ENCODE results near the gene NOP9.
"Not testable (repeated sequence)": the region's sequence is repeated elsewhere in the genome, so short reads cannot be mapped to it uniquely, and the experiment has no call there.

Gene NOP9

DNA sequence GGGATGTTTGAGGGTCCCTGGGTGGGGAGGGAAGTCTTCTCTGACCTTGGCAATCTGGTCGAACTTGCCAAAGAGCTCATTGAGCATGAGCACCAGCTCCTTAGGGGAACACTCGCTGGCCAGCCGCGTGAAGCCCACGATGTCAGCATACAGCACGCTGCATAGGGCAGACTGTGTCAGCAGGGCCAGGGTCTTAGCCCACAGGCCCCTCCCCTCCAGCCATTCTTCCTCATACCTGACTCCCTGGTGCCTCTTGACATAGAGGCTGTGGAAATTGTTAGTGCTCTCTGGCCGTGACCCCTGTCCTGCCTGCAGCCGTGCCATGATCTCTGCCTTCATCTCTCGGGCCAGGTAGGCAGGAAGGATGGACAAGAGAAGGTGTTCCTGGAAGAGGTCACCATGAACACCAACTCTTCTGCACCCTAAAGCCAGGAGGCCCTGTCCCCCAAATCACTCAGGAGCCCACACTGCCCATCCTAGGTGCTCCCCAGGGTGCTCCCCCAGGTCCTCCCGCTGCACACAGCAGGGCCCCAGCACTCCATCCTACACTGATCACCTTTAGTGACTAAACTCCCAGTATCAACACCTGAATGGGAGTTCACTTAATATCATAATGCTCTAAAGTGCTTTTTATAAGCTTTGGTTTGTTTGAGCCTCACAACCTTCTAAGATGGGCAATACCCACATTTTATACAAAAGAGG is 31.5 kb downstream of the NOP9 start:
- no peak for DNase-seq

DNA sequence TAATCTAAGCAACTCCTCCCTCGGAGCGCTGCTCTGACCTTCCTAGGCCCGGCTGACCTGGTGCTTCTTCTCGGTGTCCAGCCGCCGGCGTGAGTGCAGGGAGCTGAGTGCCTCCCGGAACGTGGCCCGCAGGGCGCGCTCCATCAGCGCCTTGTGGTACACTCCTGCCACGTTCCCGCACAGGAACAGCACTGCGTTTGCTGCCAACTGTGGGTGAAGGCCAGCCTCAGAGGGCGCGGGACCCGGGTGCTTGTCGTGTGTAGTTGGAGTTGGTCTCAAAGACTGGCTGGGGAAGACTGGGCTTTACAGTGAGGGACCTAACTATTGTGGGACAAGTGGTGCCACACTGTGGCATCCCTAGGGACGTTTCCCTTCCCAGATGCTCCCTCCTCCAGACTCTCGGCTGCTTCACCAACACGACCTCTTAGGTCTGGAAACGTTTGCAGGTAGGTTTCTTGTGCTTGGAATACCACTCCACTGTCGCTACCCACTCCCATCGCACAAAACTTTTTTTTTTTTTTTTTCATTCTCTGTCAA is 32.1 kb downstream of the NOP9 start:
- no peak for DNase-seq

DNA sequence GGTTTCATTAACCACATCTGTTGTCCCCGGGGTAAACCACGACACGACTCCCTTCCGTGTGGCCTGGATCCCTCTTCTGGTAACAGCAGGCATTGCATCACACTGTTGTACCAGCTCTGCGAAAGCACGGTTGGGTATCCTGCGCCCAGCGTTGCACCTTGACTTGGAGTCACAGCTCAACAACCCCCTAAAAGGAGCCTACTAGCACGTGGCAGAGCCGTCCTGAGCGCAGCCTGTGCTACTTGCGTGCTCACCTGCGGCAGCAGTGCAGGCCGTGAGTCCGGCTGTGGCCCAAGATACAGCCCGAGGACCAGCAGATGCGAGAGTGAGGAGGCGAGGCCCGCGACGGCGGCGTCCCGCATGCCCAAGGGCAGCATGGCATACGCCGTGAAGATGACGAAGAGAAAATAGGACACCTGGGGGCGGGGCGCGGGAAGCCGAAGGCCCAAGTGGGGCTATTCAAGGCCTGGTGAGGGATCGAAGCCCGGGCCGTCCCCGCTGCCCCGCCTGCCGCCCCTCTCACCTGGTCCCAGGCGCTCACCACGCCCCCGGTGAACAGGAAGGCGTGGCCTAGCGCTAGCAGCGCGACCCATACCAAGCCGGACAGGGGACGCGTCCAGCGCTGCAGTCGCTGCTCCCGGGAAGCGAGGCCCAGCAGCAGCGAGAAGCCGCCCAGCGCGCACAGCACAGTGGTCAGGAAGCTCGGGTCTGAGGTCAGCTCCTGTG is 32.8 kb downstream of the NOP9 start:
- peak; percentile 89 for DNase-seq

DNA sequence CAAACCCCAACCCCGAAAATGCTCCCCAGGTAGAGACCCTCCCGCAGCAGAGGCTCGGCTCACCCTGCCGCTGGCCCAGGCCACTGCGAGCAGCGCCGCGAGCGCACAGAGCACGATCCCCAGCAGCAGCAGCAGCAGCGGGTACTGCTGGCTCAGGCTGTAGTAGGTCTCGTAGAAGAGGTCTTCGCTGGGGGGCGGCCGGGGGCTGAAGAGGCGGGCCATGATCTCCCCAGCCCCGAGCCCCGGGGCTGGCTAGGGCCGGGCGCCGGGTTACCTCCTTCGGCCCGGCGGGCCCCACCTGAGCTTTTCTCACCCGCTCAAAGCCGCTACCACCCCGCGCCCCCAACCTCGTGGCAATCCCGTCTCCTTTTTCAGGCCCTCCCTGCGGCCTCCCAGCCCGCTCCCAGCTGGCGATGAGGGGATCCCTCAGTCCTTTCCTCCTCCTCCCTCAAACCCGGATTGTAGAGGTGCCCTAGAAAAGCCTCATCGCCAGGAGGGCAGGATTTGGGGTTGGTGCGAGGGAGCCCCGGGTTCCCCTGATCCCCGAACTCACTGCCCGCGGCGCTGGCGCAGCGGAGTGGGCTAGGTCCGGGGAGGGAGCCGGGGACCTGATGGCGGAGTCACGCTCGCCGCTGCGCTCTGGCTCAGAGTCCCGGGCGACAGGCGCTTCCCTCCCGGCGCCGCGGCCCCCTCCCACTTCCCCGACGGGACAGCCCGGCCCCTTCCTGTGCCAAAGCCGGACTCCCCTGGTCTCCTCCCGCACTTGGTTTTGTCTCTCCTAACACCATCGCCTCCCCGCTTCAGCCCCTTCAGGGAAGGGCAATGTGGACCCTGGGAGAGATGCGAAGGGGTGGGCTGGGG is 35.0 kb downstream of the NOP9 start, which contains the start of gene ADCY4:
Gene ADCY4, minus strand, starts transcription at position 641 of the 861 bp plus-strand sequence. Its CDS starts 419 bp downstream, at position 222.
- peak; percentile 31 for DNase-seq

DNA sequence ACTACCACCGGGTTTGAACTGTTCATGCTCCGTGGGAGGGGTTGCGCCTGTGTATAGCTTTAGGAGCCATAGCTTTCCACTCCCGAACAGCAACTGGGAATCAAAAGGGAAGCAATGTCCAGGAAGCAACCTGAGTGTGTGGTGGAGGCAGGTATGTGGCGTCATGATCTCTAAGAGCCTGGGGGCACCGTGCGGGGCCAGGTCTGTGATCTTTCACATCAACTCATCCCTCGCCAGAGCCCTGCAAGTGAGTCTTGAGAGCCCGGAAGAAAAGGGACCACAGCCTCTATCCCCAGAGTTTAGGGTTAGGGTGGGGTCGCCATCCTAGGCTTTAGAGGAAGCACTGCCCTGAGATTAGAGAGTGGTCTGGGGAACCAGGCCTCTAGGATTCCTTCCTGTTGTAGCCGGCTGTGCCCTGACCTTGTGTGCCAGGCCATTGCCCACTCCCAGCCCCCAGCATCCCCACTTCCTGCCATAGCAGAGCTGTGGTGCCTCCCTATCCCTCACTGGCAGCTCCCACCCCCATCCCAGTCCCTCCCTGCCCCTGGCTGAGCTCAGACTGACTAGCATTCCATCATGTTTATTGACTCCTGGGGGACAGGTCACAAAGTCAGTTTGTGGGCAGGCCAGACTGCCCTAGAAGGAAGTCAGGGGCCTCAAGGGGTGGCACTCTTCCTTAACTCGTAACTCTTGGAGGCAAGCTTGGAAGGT is 36.0 kb downstream of the NOP9 start:
- DNase-seq, result no peak

DNA sequence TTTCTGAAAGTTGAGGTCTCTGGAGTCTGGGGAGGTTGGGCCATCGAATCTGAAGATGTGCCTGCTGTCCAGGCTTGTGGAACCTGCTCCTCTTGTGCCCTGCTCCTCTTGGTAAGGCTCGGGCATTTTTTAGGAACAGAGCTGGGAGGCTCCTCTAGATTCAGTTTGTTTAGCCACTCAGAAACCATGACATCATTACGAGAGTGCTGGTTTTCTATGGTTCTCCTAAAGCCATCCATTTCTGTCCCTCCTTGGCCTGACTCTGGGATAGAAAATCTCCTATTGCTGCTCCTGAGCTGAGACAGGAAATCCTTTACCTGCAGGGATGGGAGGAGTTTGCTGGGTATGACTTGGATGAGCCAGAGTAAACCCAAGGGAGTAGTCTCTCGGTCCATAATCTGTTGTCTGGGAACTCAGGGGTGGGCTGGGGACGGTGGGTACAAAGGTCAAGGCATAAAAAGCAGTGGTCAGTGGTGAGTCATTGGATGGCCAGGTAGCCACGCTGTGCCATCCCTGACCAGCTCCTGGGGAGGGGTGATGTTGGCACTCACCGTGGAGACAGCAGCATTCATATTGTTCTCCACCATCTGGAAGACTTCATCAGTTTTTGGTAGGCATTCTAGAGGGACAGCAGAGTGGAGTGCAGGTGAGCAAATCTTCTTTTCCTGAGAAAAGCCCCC is 37.6 kb downstream of the NOP9 start:
- no peak for DNase-seq

DNA sequence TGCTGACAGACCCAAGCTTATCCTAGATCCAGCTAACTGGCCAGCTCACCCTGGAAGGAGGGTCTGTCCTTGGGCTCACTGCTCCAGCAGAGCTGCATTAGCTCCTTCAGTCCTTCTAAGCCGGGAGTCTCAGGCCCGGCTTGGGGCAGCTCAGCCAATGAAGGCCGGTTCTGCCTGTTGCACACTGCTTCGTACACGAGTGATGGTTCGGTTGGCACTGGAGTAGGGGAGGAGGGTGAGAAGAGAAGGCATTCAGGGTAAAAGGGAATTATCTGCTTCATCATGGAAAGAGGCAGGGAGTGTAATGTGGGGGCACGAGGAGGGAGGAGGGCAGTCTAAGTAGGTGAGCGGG is 38.1 kb downstream of the NOP9 start:
- DNase-seq, result no peak

DNA sequence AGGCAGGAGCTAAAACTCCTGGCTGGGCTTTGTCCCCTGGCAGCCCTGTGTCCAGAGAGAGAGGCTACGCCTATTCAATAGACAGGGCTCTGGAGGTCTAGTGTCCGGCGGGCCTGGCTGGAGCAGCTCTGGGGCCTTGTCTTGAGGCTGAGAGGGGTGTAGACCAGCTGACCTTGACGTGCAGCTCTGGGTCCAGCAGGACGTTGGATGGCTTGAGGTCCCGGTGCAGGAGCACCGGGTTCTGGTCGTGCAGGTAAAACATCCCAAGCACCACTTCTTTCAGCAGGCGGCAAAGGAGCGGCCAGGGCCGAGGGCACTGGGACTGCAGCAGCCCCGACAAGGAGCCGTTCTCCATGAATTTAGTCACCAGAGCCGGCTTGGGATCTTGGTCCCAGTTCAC is 39.2 kb downstream of the NOP9 start:
- DNase-seq, result no peak

DNA sequence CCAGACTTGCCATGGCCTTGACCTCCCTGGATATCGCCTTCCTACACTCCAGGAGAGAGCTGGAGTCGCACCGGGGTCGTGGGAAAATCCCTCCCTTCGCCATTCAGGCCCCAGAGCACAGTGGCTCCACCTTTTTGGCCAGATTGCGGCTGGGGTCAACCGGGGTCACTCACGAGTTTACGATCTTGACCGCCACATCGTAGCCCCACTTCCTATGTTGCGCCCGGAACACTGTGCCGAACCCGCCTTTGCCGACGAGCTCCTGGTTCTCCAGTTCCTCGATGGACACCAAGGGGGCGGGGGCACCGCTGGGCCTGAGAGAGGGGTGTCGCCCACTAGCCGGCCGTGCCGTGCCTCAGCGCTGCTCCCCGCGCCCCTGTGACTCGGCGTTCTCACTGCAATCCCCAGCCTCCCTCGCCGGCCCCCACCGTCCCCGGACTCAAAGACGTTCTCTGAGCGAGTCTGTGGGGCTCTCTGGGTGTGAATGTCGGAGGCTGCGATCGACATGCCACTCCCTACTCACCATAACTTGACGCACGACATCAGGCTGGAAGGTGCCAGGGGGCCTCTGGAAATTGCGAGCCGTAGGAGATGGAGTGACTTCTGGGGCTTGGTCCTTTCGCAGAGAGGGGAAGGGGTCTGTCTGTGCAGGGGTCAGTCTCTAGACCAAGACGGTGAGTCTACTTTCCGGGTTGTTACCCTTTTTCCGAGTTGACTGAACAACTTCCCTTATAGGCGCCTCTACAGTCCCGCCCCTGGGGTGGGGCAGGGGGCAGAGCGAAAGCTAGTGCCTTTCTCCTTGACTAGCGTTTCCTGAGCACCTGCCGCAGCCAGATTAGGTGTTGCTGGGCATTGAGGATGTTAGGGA is 39.9 kb downstream of the NOP9 start, which contains the start of gene RIPK3:
Gene RIPK3, minus strand, starts transcription at position 708 of the 868 bp plus-strand sequence. Its CDS starts 165 bp downstream, at position 543.
- DNase-seq, result no peak

DNA sequence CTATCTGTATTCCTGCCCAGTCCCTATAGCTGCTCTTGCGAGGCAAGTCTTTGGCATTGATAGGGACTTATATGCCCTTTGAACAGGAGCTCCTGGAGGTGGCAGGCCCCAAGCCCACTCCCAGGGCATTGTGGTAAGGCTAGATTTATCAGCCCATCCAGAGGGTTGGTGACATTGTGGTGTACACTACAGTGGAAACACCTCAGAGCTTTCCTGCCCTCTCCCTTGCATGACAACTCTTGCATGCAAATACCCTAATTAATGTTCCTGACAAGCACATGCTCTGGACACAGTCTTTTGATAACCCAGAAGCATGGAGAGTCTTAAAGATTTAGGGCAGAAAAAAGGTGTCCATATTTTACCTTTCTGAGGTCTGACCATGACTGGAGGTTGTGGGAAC is 41.0 kb downstream of the NOP9 start:
- DNase-seq, result no peak

DNA sequence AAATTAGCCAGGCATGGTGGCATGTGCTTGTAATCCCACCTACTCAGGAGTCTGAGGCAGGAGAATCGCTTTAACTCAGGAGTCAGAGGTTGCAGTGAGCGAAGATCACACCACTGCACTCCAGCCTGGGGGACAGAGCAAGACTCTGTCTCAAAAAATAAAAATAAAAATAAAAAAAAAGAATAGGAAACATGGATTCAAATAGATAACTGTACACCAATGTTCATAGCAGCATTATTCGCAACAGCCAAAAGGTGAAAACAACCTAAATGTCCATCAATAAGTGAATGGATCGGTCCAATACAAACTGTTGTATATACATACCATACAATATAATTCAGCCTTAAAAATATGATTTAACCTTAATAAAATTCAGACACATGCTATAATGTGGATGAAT is 43.2 kb downstream of the NOP9 start:
- no peak for DNase-seq

DNA sequence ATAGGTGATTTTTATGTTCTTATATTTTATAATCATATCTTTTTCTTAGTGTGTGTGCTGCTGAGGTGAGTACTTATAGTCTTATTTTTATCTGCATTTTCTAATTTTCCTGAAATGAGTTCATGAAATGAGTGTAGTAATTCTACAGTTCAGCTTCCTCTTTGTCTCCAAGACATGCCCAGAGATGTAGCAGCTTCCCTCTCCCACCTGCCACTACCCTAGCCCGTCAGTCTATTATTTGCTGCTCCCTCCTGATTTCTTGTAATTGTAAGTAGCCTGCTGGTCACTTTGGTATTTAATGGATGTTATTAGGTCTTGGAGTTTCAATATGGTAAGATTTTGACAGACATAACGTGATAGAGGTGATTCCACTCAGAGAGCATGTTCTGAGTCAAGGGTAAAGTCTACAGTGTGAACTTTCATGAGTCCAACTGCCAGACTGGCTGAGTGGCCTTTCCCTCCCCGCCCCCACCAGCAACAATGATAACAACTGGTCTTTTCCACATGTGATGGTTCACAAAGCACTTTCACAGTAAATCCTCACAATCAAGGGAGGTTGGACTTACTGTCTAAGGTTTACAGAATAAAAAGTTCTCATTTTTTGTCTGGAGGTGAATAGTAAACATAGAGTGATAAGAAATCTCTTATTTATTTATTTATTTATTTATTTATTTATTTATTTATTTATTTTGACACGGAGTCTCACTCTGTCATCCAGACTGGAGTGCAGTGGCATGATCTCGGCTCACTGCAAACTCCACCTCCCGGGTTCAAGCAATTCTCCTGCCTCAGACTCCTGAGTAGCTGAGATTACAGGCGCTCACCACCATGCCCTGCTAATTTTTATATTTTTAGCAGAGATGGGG is 44.4 kb downstream of the NOP9 start:
- DNase-seq, result no peak

DNA sequence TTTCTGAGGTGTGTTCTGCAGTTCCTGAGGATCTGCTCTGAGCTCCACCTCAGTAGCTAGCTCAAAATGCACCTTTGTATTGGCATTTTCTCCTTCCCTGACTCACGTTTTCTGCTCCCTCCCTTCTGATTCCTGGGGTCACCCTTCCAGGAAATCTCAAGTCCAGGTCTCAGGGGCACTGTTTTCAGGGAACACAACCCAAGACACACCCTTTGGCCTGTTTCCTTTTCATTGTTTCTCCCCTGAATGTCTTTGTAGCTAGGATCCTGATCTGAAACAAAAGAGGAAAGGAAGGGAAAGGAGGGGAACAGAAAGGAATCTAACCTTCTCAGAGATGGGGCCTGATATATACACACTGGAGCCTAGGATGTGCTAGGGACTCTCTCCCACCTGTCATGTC is 47.5 kb downstream of the NOP9 start:
- no peak for DNase-seq

DNA sequence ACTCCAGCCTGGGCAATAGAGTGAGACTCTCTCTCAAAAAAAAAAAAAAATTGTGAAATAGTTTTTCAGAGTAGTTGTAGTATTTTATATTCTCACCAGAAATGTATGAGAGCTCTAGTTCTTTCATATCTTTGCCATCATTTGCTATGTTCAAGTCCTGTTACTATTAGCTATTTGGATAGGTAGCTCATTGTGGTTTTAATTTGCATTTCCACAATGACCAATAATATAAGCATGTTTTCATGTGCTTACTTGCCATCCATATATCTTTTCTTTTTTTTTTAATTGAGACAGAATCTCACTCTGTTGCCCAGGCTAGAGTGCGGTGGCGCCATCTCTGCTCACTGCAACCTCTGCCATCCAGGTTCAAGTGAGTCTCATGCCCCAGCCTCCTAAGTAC is 48.5 kb downstream of the NOP9 start:
- DNase-seq, result no peak

DNA sequence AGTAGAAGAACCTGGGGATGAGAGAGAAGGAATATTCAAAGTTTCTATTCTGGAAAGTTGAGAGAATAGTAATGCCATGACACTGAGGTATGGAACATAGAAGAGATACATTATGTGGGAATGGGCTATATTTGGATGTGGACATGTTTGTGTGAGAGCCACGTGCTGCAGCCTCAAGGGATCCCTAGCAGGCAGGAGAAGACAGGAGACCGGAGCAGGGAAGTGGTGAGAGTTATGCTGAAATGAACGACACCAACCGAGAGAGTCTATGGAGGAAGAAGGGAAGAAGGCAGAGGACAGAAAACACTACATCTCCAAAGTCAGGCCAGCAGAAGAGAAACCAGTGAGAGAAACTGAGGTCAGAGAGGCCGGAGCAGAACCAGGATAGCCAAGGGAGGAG is 50.1 kb downstream of the NOP9 start:
- no peak for DNase-seq

DNA sequence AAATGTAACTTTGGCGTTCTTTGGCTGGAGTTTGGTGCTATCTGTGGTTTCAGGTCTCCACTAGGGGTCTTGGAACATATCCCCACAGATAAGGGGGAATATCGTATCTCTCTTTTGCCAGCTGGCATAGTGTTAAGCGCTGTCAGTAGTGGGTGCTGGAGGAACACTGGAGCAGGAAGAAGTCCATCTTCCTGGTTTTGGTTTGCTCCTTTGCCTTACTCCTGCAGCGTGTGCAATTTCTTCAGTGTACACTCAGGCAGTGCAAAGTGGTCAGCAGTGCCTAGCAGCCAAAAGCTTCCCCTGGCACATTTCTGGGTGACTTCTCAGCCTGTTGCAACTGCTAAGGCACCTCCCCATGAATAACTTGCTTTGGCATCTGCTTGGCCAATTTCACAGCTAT is 51.9 kb downstream of the NOP9 start:
- peak; percentile 72 for DNase-seq

DNA sequence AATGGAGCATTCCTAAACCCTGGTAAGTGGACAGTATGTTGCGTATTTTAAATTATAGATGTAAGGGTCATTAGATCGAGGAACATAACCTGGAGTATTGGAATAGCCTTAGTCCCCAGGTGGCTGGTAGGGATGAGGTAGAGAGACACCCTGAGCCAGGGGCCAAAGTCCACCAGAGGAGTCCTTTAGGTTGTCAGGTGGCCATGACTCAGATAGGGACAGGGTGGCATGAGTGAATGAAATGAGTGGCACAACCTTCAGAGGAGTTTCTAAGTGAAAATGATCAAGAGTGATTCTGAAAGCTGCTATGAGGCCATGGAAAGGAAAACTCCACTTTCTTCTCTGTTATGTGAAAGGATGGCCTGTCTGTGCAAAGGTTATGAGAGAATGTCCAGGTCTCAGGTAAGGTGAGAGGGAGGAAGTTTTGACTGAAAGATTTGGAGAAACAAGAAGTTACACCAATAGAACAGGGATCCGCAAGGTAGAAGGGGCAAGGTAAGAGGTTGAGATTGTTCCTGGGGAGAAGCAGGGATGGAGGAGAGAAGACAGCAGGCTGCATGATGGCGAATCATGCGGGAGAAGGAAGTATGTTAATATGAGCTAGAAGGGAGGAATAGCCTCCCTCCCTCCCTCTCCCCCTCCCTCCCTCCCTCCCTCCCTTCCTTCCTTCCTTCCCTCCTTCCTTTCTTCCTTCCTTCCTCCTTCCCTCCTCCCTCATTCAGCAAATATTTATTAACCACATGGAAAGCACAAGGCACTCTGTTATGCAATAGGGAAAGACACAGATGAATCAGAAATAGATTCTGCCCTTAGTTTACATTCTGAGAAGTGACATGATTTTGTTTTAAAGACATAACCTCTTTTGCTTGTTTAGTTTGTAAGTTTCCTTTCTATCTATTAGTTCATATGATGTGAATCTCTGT is 54.2 kb downstream of the NOP9 start:
- DNase-seq, result no peak

DNA sequence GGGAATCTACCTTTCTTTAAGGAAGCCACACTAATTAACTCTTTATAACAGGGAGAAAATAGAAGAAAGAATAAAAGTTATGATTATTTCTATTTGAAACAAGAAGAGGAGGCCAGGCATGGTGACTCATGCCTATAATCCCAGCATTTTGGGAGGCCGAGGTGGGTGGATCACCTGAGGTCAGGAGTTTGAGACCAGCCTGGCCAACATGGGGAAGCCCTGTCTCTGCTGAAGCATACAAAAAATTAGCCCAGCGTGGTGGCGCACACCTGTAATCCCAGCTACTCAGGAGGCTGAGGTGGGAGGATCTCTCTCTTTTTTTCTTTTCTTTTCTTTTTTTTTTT is 54.8 kb downstream of the NOP9 start:
- not testable (repeated sequence) for DNase-seq

DNA sequence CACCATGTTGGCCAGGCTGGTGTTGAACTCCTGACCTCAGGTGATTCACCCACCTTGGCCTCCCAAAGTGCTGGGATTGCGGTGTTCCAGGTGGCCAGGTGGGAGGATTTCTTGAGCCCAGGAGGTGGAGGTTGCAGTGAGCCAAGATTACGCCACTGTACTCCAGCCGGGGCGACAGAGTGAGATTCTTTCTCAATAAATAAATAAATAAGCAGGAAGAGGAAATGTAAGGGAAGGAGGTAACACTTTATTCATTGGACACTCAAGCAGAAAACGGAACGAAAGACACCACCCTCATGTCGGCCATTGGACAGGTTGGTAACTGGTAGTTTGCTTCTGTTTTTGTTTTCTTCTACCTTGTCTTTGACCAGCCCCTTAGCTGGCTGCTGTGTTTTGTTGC is 55.4 kb downstream of the NOP9 start:
- DNase-seq, result no peak
